HL-60 (cell line): ENCODE results near the gene FTO.

Experiments used
- DNase-seq, 2 experiments: peaks; one replicate each; pipeline ENCODE4 v3.0.0-alpha.2; 2010 to 2020; ENCODE audit warnings: low read depth in 1 of 2, low spot score in 1 of 2
- H3K27ac ChIP-seq: fragments of 250-450 bp; sonication (Bioruptor Pico); replicated peaks from 2 replicates; pipeline ENCODE4 v1.5.1; 2020; ENCODE audit warnings: mild to moderate bottlenecking, moderate library complexity
- H3K27me3 ChIP-seq: fragments of 250-450 bp; sonication (Bioruptor Pico); 2 replicates; pipeline ENCODE4 v1.5.1; 2021; ENCODE audit warnings: mild to moderate bottlenecking, moderate library complexity; ENCODE audit not compliant: insufficient read depth, poor library complexity, severe bottlenecking
- H3K4me3 ChIP-seq: replicated peaks from 2 replicates; pipeline ENCODE4 v1.5.1; 2011; ENCODE audit warnings: mild to moderate bottlenecking, control low read depth, low read length; ENCODE audit not compliant: insufficient read depth
- GABPA ChIP-seq: IDR thresholded peaks from 2 replicates; pipeline ENCODE4 v1.6.1; 2012; ENCODE audit warnings: low read depth
- POLR2AphosphoS5 ChIP-seq: IDR thresholded peaks from 2 replicates; pipeline ENCODE4 v1.6.1; 2012; ENCODE audit warnings: low read depth
- SPI1 ChIP-seq: IDR thresholded peaks from 2 replicates; pipeline ENCODE4 v1.6.1; 2012; ENCODE audit warnings: low read depth, mild to moderate bottlenecking, borderline replicate concordance
- TF ChIP-seq, protein P1 (sequence below): IDR thresholded peaks from one replicate; pipeline ENCODE4 v1.5.1; 2011; ENCODE audit warnings: low read length, control low read depth, inconsistent platforms; ENCODE audit not compliant: insufficient read depth
- TF ChIP-seq, protein P2 (sequence below): IDR thresholded peaks from 2 replicates; pipeline ENCODE4 v1.6.1; 2012; ENCODE audit warnings: low read depth; ENCODE audit not compliant: insufficient replicate concordance

The FTO gene

DNA sequence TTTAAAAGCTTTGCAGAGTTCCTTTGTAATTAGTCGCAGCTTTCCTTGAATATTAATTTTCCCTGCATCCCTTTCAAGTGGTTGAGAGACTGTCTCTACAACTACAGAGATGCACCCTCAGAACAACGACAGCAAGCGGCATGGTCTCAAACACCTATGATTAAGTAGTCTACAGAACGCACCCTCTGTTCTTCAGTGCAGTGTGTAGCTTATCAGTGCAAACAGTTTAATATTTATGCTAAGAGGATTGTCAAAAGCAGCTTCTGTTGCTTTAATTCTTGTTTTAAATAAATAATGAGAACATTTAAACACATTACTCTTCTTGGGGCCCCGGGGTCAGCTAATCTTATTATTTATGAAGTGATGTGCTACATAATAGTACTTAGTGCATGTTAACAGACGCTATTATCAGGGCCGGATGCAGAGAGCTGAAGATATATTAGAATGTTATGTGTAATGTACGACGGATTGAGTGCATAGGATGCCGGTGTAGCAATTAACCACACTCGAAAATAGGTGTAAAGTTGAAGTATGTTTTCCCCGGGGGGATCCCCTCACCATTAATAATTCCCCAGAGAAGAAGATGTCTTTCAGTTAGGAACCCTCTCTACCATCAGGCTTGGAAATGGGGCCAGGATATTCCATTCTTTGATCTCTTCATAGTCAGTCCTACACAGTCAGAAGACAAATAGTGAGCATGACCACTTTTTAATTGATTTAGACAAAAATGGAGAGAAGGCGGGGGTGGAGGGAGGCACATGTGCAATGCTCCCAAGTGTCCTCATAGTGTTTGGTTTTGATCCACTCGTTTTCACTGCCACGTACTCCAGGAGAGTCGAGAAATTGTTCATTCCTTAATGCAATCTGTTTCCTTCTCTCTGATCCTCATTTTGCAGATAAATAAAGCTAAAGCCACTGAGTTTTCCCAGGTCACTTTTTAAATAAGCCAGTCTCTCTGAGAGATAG lies 406.3 kb downstream of the FTO start:
- no peaks in the 10 kb centered on the region for H3K27me3 ChIP-seq
- no peak overlapping the region for H3K27ac ChIP-seq
- no peak for DNase-seq
- H3K4me3 ChIP-seq = no peak overlapping the region
- TF ChIP-seq, protein P1, sequence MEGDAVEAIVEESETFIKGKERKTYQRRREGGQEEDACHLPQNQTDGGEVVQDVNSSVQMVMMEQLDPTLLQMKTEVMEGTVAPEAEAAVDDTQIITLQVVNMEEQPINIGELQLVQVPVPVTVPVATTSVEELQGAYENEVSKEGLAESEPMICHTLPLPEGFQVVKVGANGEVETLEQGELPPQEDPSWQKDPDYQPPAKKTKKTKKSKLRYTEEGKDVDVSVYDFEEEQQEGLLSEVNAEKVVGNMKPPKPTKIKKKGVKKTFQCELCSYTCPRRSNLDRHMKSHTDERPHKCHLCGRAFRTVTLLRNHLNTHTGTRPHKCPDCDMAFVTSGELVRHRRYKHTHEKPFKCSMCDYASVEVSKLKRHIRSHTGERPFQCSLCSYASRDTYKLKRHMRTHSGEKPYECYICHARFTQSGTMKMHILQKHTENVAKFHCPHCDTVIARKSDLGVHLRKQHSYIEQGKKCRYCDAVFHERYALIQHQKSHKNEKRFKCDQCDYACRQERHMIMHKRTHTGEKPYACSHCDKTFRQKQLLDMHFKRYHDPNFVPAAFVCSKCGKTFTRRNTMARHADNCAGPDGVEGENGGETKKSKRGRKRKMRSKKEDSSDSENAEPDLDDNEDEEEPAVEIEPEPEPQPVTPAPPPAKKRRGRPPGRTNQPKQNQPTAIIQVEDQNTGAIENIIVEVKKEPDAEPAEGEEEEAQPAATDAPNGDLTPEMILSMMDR = no peak
- TF ChIP-seq SPI1 = no peak
- no peak for TF ChIP-seq GABPA
- TF ChIP-seq, protein P2, sequence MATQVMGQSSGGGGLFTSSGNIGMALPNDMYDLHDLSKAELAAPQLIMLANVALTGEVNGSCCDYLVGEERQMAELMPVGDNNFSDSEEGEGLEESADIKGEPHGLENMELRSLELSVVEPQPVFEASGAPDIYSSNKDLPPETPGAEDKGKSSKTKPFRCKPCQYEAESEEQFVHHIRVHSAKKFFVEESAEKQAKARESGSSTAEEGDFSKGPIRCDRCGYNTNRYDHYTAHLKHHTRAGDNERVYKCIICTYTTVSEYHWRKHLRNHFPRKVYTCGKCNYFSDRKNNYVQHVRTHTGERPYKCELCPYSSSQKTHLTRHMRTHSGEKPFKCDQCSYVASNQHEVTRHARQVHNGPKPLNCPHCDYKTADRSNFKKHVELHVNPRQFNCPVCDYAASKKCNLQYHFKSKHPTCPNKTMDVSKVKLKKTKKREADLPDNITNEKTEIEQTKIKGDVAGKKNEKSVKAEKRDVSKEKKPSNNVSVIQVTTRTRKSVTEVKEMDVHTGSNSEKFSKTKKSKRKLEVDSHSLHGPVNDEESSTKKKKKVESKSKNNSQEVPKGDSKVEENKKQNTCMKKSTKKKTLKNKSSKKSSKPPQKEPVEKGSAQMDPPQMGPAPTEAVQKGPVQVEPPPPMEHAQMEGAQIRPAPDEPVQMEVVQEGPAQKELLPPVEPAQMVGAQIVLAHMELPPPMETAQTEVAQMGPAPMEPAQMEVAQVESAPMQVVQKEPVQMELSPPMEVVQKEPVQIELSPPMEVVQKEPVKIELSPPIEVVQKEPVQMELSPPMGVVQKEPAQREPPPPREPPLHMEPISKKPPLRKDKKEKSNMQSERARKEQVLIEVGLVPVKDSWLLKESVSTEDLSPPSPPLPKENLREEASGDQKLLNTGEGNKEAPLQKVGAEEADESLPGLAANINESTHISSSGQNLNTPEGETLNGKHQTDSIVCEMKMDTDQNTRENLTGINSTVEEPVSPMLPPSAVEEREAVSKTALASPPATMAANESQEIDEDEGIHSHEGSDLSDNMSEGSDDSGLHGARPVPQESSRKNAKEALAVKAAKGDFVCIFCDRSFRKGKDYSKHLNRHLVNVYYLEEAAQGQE = no peak
- TF ChIP-seq POLR2AphosphoS5 = no peak

DNA sequence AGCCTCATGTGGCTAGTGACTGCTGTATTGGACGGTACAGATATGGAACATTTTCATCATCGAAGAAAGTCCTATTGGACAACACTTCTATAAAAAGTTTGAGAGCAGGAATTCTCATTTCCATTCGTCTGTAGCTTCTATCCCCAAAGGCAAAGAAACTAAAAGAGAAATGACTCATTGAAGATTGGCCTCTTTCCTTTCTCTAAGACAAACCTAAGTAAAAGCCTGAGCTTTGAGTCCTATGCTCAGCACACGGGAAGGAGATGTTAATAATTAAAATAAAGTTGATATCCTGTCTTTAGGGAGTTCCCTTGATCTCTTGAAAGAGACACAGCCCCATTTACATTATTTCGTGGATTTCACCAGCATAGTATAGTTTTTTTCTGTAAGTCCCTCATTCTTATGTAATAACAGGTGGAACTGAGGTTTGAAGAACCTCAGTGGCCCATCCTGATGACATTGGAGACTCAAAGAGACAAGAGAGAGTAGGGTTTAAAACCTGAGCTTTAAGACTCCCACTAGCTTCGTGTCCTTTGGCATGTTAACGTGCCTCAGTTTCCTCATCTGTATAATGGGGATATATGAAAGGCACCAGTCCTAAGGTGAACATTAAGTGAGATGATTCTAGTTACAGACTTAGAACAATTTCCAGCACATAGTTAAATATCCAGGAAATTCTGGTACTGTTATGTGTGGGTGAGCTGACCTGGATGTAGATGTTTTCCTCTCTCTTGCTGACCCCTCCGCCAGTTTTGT lies 408.7 kb downstream of the FTO start:
- no peak for DNase-seq
- no peak for TF ChIP-seq POLR2AphosphoS5
- TF ChIP-seq SPI1 = no peak
- no peak for TF ChIP-seq GABPA
- TF ChIP-seq, protein P1 = no peak
- TF ChIP-seq, protein P2 = no peak
- H3K27ac ChIP-seq = no peak overlapping the region
- H3K27me3 ChIP-seq = no peaks in the 10 kb centered on the region
- no peak overlapping the region for H3K4me3 ChIP-seq

DNA sequence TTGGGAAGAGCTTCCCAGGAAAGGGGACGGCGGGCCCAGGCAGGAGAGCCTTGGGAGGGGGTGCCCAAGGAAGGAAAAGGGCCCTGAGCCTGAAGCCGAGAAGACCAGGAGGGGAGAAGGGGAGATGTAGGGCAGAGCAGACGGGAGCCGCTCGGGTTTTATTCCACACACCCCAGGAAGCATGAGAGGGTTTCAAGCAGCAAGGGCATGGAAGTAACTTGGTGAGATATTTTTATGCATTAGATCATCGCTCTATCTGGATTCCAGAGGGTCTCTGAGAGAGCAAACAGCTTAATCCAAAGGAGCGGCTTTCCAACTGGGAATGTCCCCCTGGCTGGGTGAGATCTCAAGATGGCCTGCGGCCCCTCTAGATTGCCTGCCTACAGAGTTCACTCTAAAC lies 411.6 kb downstream of the FTO start:
- TF ChIP-seq, protein P1 = no peak
- TF ChIP-seq, protein P2 = no peak
- TF ChIP-seq POLR2AphosphoS5 (no peak), SPI1 (no peak), GABPA (no peak)
- Histone ChIP-seq H3K4me3 (no peak overlapping the region), H3K27me3 (no peaks in the 10 kb centered on the region), H3K27ac (no peak overlapping the region)
- DNase-seq = no peak
